NCI-H526 (cell line): ENCODE results near the gene C11orf86.

Experiments used
- DNase-seq, 2 experiments: peaks; one replicate each; lab custom pipeline; 2025; lab: John Stamatoyannopoulos, UW

The C11orf86 gene

GRCh38 chr11:67024966-67025365 is 49.9 kb downstream of the C11orf86 start:
- DNase-seq, result no peak

- no peak for DNase-seq
These were observed 50.6 kb downstream of the C11orf86 start for GRCh38 chr11:67025750-67026149.
